GM23248 (cell line): ENCODE data around the gene MRPS14. TPM values are rescaled to one million over a fixed set of nuclear protein-coding genes. Genes with fewer than 3 reads are reported as not detected.

Source experiments
- DNase-seq: peaks from one replicate; pipeline ENCODE4 v3.0.0-alpha.2; 2015
- H2AFZ ChIP-seq: fragments of 200-600 bp; sonication (generic); 2 replicates; pipeline ENCODE4 v1.6.1; 2016; ENCODE audit warnings: antibody characterized with exemption
- H3F3A ChIP-seq: fragments of 200-600 bp; sonication (generic); 2 replicates; pipeline ENCODE4 v1.6.1; 2016; ENCODE audit warnings: mild to moderate bottlenecking, antibody characterized with exemption, mixed run types; ENCODE audit not compliant: insufficient read depth
- H3K27ac ChIP-seq: fragments of 200-600 bp; sonication (generic); 2 replicates; pipeline ENCODE4 v1.5.1; 2016; ENCODE audit warnings: mild to moderate bottlenecking
- H3K27me3 ChIP-seq: fragments of 200-600 bp; sonication (generic); replicated peaks from 2 replicates; pipeline ENCODE4 v1.6.1; 2016; ENCODE audit warnings: mild to moderate bottlenecking; ENCODE audit not compliant: insufficient read depth
- H3K36me3 ChIP-seq: fragments of 200-600 bp; sonication (generic); 2 replicates; pipeline ENCODE4 v1.6.1; 2016; ENCODE audit warnings: low read depth, mild to moderate bottlenecking
- H3K4me1 ChIP-seq: fragments of 200-600 bp; sonication (generic); 2 replicates; pipeline ENCODE4 v1.6.1; 2016; ENCODE audit warnings: mild to moderate bottlenecking; ENCODE audit not compliant: insufficient read depth
- H3K4me2 ChIP-seq: fragments of 200-600 bp; sonication (generic); one replicate; pipeline ENCODE4 v1.6.1; 2016; ENCODE audit warnings: mild to moderate bottlenecking; ENCODE audit not compliant: unreplicated experiment
- H3K4me3 ChIP-seq: fragments of 200-600 bp; sonication (generic); 2 replicates; pipeline ENCODE4 v1.5.1; 2016; ENCODE audit warnings: mild to moderate bottlenecking
- H3K79me2 ChIP-seq: fragments of 200-600 bp; sonication (generic); 2 replicates; pipeline ENCODE4 v1.6.1; 2016; ENCODE audit warnings: mild to moderate bottlenecking; ENCODE audit not compliant: insufficient read depth
- H3K9ac ChIP-seq: fragments of 200-600 bp; sonication (generic); 2 replicates; pipeline ENCODE4 v1.6.1; 2016; ENCODE audit warnings: mild to moderate bottlenecking
- H3K9me2 ChIP-seq: fragments of 200-600 bp; sonication (generic); 2 replicates; pipeline ENCODE4 v1.6.1; 2016; ENCODE audit warnings: mixed run types, mild to moderate bottlenecking, moderate library complexity; ENCODE audit not compliant: insufficient read depth
- H3K9me3 ChIP-seq: fragments of 200-600 bp; sonication (generic); one replicate; pipeline ENCODE4 v1.6.1; 2017; ENCODE audit warnings: low read depth
- H4K20me1 ChIP-seq: fragments of 200-600 bp; sonication (generic); 2 replicates; pipeline ENCODE4 v1.6.0; 2016; ENCODE audit not compliant: insufficient read depth
- EZH2 ChIP-seq: fragments of 200-600 bp; sonication (generic); IDR thresholded peaks from 2 replicates; pipeline ENCODE4 v1.6.1; 2018; ENCODE audit warnings: antibody characterized with exemption, mild to moderate bottlenecking; ENCODE audit not compliant: insufficient read depth, poor library complexity, severe bottlenecking
- EZH2phosphoT487 ChIP-seq: fragments of 200-600 bp; sonication (generic); IDR thresholded peaks from 2 replicates; pipeline ENCODE4 v1.6.1; 2018; ENCODE audit warnings: antibody characterized with exemption, moderate library complexity, mild to moderate bottlenecking, low read depth; ENCODE audit not compliant: insufficient read depth
- WGBS, 2 experiments: methylation state at CpG; one replicate each; pipeline ENCODE4 v1.1.6; 2015 to 2017; ENCODE audit warnings: low lambda C conversion rate in 2 of 2, low coverage in 1 of 2; ENCODE audit errors: missing lambda C conversion rate in 2 of 2; 5-methylcytosine and 5-hydroxymethylcytosine counted together
- in situ Hi-C: fragments of 300-500 bp; cut with MboI; formaldehyde crosslinking; loops from 2 replicates; pipeline ENCODE4 v1.15.0; 2020
- polyA plus RNA-seq: library from polyadenylated mRNA; unstranded; fragments of >200 nt; fragmentation: Nextera tagmentation; extraction: Ambion mirVana; gene quantifications from 2 replicates; pipeline ENCODE4 v1.2.1, GENCODE V29; 2016
- total RNA-seq: library from RNA; depleted of rRNA; stranded (reverse); fragments of >200 nt; shearing (Covaris generic); gene quantifications from 2 replicates; pipeline ENCODE4 v1.2.3, GENCODE V29; 2014

Gene MRPS14
- total and polyA plus RNA-seq, 2 experiments from 2014 or later = 19.6 to 63.7 TPM

- H4K20me1 ChIP-seq = no peaks in the 10 kb centered on the region
- H3K4me3 ChIP-seq = no peak overlapping the region
- no peaks in the 10 kb centered on the region for H3K9me2 ChIP-seq
- H3K27me3 ChIP-seq = no peaks in the 10 kb centered on the region
- no peak overlapping the region for H2AFZ ChIP-seq
- TF ChIP-seq EZH2phosphoT487 = no peak
- TF ChIP-seq EZH2 = no peak
- no peaks in the 10 kb centered on the region for H3K9me3 ChIP-seq
- no peak overlapping the region for H3K27ac ChIP-seq
- H3K36me3 ChIP-seq = no peaks in the 10 kb centered on the region
- no peaks in the 10 kb centered on the region for H3K79me2 ChIP-seq
- H3K4me2 ChIP-seq = no peak overlapping the region
- H3K4me1 ChIP-seq = peaks cover 18% of the 10 kb centered on the region; the same call in 1 of the 2 replicates
- H3F3A ChIP-seq = no peaks in the 10 kb centered on the region
- in situ Hi-C loops = no loop called here
- H3K9ac ChIP-seq = no peak overlapping the region
- DNase-seq = peak; percentile 29
- 78 to 80% methylated on average over 5 of the region's 5 CpGs for WGBS, 2 experiments
These were observed 54.4 kb downstream of the MRPS14 start for GRCh38 chr1:174968750-174969244.

GRCh38 chr1:174967845-174968705, 55.1 kb downstream of the MRPS14 start:
- DNase-seq = no peak
- Histone ChIP-seq H3K27ac (no peak overlapping the region), H3K9me2 (no peaks in the 10 kb centered on the region), H3K4me2 (no peak overlapping the region), H3K4me1 (peaks cover 18% of the 10 kb centered on the region; the same call in 1 of the 2 replicates), H3K9ac (no peak overlapping the region), H3K36me3 (no peaks in the 10 kb centered on the region), H3K27me3 (no peaks in the 10 kb centered on the region), H2AFZ (no peak overlapping the region), H3K79me2 (no peaks in the 10 kb centered on the region), H3K4me3 (no peak overlapping the region), H3F3A (no peaks in the 10 kb centered on the region), H3K9me3 (no peaks in the 10 kb centered on the region), H4K20me1 (no peaks in the 10 kb centered on the region)
- WGBS, 2 experiments = 68 to 69% methylated on average over 4 of the region's 4 CpGs
- TF ChIP-seq EZH2 (no peak), EZH2phosphoT487 (no peak)
- in situ Hi-C loops = no loop called here

GRCh38 chr1:174966008-174966572, 57.1 kb downstream of the MRPS14 start:
- no peaks in the 10 kb centered on the region for H3F3A ChIP-seq
- H4K20me1 ChIP-seq = no peaks in the 10 kb centered on the region
- peaks cover 18% of the 10 kb centered on the region; the same call in 1 of the 2 replicates for H3K4me1 ChIP-seq
- H3K9me3 ChIP-seq = no peaks in the 10 kb centered on the region
- H3K27ac ChIP-seq = no peak overlapping the region
- in situ Hi-C loops = no loop called here
- no peak overlapping the region for H3K4me3 ChIP-seq
- no peak overlapping the region for H2AFZ ChIP-seq
- no peak for DNase-seq
- WGBS, 2 experiments = 23 to 26% methylated on average over 1 of the region's 1 CpG
- no peaks in the 10 kb centered on the region for H3K9me2 ChIP-seq
- TF ChIP-seq EZH2phosphoT487 (no peak), EZH2 (no peak)
- no peaks in the 10 kb centered on the region for H3K79me2 ChIP-seq
- no peaks in the 10 kb centered on the region for H3K36me3 ChIP-seq
- H3K9ac ChIP-seq = no peak overlapping the region
- H3K27me3 ChIP-seq = no peaks in the 10 kb centered on the region
- H3K4me2 ChIP-seq = no peak overlapping the region

GRCh38 chr1:174965362-174966007, 57.7 kb downstream of the MRPS14 start:
- Histone ChIP-seq H3K27ac (no peak overlapping the region), H3K9me2 (no peaks in the 10 kb centered on the region), H3K27me3 (no peaks in the 10 kb centered on the region), H3F3A (no peaks in the 10 kb centered on the region), H3K36me3 (no peaks in the 10 kb centered on the region), H4K20me1 (no peaks in the 10 kb centered on the region), H3K4me2 (no peak overlapping the region), H3K4me1 (peaks cover 18% of the 10 kb centered on the region; the same call in 1 of the 2 replicates), H3K4me3 (no peak overlapping the region), H3K79me2 (no peaks in the 10 kb centered on the region), H3K9me3 (no peaks in the 10 kb centered on the region), H3K9ac (no peak overlapping the region), H2AFZ (no peak overlapping the region)
- DNase-seq = no peak
- in situ Hi-C loops = no loop called here
- WGBS, 2 experiments = 66 to 67% methylated on average over 3 of the region's 3 CpGs
- TF ChIP-seq EZH2 (no peak), EZH2phosphoT487 (no peak)
